ENCODE measurements around the gene RGS3.

Gene RGS3

GRCh38 chr9:113501852-113502251 lies 38.3 kb downstream of the RGS3 start (continued):
- no peak for TF ChIP-seq ZNF565 (CRISPR knock-in tag; conservative IDR thresholded peaks at IDR 0.05; ENCODE audit: low read depth)
- TF ChIP-seq TSHZ2 (CRISPR knock-in tag; IDR thresholded peaks at IDR 0.05): no peak
- TF ChIP-seq TCF4 (CRISPR knock-in tag; IDR thresholded peaks at IDR 0.05; ENCODE audit: borderline replicate concordance): no peak
- TF ChIP-seq ZNF8 (CRISPR knock-in tag; IDR thresholded peaks at IDR 0.05): no peak

DNA sequence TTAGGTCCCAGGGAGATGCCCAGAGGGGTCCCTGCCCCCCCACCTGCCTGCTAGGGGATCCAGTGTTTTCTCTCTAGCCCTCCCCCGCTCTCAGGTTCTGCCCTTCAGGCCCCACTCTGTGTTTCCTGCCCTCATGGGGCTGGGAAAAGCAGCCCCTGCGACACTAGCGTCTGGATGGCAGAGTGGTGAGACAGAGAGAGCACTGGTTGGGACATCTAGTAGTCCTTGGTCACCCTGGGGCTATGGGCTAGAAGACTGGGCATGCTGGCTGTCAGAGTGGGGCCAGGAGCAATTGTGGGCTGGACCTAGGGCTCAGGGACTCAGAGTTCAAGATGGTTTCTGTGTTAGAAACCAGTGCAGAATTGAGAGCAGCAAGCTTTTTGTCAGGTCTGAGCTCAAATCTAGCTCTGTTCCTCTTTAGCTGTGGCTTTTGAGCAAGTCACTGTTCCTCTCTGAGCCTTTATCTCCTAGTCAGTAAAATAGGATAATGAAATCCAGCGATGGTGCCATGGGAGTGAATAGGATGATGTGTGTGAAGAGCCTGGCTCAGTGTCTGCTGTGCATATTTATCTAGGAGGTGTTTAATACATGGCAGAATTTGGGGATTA lies 39.0 kb downstream of the RGS3 start:
- TF ChIP-seq CSRNP3 (CRISPR knock-in tag; IDR thresholded peaks at IDR 0.05) (no peak), ARNTL (CRISPR knock-in tag; IDR thresholded peaks at IDR 0.05; ENCODE audit: borderline replicate concordance, low read depth) (no peak), PPARA (CRISPR knock-in tag; IDR thresholded peaks at IDR 0.05; ENCODE audit: borderline replicate concordance) (no peak), ZC3H10 (CRISPR knock-in tag; IDR thresholded peaks at IDR 0.05) (no peak), ZNF565 (CRISPR knock-in tag; conservative IDR thresholded peaks at IDR 0.05; ENCODE audit: low read depth) (no peak), TSHZ2 (CRISPR knock-in tag; IDR thresholded peaks at IDR 0.05) (no peak), ISL1 (CRISPR knock-in tag; IDR thresholded peaks at IDR 0.05) (no peak), CSDC2 (CRISPR knock-in tag; IDR thresholded peaks at IDR 0.05) (no peak), ESRRG (CRISPR knock-in tag; IDR thresholded peaks at IDR 0.05) (no peak)
- TF ChIP-seq, protein P1, sequence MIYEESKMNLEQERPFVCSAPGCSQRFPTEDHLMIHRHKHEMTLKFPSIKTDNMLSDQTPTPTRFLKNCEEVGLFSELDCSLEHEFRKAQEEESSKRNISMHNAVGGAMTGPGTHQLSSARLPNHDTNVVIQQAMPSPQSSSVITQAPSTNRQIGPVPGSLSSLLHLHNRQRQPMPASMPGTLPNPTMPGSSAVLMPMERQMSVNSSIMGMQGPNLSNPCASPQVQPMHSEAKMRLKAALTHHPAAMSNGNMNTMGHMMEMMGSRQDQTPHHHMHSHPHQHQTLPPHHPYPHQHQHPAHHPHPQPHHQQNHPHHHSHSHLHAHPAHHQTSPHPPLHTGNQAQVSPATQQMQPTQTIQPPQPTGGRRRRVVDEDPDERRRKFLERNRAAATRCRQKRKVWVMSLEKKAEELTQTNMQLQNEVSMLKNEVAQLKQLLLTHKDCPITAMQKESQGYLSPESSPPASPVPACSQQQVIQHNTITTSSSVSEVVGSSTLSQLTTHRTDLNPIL (CRISPR knock-in tag; IDR thresholded peaks at IDR 0.05; ENCODE audit: low read depth): no peak
- no peak for ATAC-seq

GRCh38 chr9:113503131-113503541 lies 39.6 kb downstream of the RGS3 start:
- no peak; the same call in 2 of the 3 replicates for ATAC-seq
- TF ChIP-seq, protein P2, sequence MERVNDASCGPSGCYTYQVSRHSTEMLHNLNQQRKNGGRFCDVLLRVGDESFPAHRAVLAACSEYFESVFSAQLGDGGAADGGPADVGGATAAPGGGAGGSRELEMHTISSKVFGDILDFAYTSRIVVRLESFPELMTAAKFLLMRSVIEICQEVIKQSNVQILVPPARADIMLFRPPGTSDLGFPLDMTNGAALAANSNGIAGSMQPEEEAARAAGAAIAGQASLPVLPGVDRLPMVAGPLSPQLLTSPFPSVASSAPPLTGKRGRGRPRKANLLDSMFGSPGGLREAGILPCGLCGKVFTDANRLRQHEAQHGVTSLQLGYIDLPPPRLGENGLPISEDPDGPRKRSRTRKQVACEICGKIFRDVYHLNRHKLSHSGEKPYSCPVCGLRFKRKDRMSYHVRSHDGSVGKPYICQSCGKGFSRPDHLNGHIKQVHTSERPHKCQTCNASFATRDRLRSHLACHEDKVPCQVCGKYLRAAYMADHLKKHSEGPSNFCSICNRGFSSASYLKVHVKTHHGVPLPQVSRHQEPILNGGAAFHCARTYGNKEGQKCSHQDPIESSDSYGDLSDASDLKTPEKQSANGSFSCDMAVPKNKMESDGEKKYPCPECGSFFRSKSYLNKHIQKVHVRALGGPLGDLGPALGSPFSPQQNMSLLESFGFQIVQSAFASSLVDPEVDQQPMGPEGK (CRISPR knock-in tag; IDR thresholded peaks at IDR 0.05; ENCODE audit: borderline replicate concordance): no peak
- TF ChIP-seq PPARA (CRISPR knock-in tag; IDR thresholded peaks at IDR 0.05; ENCODE audit: borderline replicate concordance) (no peak), ISL1 (CRISPR knock-in tag; IDR thresholded peaks at IDR 0.05) (no peak), ESRRG (CRISPR knock-in tag; IDR thresholded peaks at IDR 0.05) (no peak), ZNF70 (CRISPR knock-in tag; IDR thresholded peaks at IDR 0.05) (no peak), ZNF565 (CRISPR knock-in tag; conservative IDR thresholded peaks at IDR 0.05; ENCODE audit: low read depth) (no peak), ZNF8 (CRISPR knock-in tag; IDR thresholded peaks at IDR 0.05) (no peak), TCF4 (CRISPR knock-in tag; IDR thresholded peaks at IDR 0.05; ENCODE audit: borderline replicate concordance) (no peak), ZFP30 (CRISPR knock-in tag; IDR thresholded peaks at IDR 0.05) (no peak), CSDC2 (CRISPR knock-in tag; IDR thresholded peaks at IDR 0.05) (no peak), SNAI2 (CRISPR knock-in tag; IDR thresholded peaks at IDR 0.05) (no peak), RARB (CRISPR knock-in tag; IDR thresholded peaks at IDR 0.05) (no peak), TSHZ2 (CRISPR knock-in tag; IDR thresholded peaks at IDR 0.05) (no peak), ZC3H10 (CRISPR knock-in tag; IDR thresholded peaks at IDR 0.05) (no peak)
- TF ChIP-seq, protein P1 (CRISPR knock-in tag; IDR thresholded peaks at IDR 0.05; ENCODE audit: low read depth): no peak
